Measurements from ENCODE around the gene TPSG1.
A peak's percentile ranks its signal among the peaks of the same experiment; 100 is the strongest.
"Not testable (repeated sequence)": the region's sequence is repeated elsewhere in the genome, so short reads cannot be mapped to it uniquely, and the experiment has no call there.

TPSG1 gene

DNA sequence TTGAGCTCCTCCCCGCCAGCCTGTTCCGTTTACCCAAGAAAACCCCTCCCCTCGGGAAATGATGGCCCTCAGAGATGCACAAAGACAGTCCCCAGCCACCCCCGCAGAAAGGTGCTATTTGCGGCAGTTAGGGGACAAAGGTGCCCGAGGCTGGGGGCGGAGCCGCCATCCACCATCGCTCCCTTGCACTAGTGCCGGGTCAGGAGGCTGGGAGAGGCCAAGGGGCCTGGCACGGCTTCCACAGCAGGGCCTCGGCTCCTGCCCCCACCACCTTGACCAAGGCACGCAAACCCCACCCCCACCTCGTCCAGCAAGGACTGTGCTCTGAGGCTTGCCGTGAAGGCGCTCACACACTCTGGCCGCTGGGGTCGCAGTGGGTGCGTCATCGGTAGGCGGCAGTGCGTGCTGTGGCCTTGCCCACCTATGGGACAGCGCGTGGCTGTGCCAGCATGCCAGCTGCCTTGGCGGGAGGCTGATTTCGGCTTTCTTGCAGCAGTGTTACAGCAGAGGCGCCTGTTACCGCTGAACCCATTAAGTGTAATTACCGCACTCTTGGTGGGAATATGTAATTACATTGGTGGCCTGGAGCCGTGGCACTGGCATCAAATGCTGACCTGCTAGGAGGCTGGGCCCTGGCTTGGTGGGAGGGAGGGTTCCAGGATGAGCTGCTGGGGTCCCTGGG, 31.8 kb downstream of the TPSG1 start:
- DNase-seq = peak; percentile 57

DNA sequence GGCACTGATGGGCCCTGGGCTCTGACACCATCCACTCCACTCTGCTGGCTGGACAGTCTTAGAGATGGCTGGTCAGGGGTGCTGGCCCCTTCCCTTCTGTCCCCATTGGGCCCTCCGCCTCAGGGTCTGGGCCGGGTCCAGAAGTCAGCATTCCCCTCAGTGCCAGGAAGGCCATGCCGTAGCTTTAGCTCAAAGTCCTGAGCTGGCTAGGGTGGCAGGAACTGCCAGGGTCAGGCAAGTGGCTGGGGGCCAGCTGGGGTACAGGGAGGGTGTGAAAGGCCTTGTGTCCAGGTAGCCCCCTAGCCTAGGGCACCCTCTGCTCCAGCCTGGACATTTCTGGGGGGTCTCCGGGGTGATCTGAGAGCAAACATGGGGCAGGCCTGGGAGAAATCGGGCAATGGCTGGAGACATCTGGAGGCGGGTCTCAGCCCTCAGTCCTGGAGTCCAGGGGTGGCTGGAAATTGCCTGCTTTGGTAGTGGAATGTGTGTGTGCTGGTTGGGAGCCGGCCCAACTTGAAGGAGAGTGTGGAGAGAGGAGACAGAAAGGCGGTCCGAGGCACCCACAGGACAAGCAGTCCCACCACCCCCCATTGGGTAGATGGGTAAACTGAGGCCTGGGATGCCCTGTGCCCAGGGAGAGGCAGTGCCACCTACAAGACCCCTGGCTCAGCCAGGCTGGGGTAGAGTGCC, 32.5 kb downstream of the TPSG1 start:
- no peak for DNase-seq

DNA sequence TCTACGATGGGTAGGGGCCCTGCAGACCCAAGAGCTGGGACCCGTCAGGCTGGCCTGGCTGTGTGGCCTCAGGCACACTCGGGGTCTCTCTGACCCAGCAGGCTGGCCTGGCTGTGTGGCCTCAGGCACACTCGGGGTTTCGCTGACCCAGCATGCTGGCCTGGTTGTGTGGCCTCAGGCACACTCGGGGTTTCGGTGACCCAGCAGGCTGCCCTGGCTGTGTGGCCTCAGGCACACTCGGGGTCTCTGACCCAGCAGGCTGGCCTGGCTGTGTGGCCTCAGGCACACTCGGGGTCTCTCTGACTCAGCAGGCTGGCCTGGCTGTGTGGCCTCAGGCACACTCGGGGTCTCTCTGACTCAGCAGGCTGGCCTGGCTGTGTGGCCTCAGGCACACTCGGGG, 34.3 kb downstream of the TPSG1 start:
- DNase-seq = not testable (repeated sequence)

DNA sequence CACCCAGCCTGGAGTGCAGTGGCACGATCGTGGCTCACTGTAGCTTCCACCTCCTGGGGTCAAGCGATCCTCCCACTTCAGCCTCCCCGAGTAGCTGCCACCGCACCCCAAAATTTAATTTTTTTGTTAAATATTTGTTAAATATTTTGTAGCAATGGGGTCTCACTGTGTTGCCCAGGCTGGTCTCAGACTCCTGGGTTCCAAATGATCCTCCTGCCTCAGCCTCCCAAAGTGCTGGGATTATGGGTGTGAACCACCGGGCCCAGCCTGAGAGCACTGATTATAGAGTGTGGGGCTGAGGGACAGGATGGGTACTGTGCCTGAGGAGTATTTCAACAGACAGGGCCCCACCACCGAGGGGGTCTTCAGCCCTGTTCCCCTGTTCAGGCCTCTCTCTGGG, 35.6 kb downstream of the TPSG1 start:
- DNase-seq = no peak

- no peak for DNase-seq
Observed at GRCh38 chr16:1188432-1189189, 36.5 kb downstream of the TPSG1 start.

- DNase-seq = not testable (repeated sequence)
Observed at GRCh38 chr16:1185460-1186207, 39.4 kb downstream of the TPSG1 start.

GRCh38 chr16:1184980-1185379, 40.1 kb downstream of the TPSG1 start:
- DNase-seq = no peak

- DNase-seq = peak; percentile 25
Observed at GRCh38 chr16:1184156-1184868, 40.8 kb downstream of the TPSG1 start.

- peak; percentile 51 for DNase-seq
Observed at GRCh38 chr16:1182950-1183907, 41.8 kb downstream of the TPSG1 start.

DNA sequence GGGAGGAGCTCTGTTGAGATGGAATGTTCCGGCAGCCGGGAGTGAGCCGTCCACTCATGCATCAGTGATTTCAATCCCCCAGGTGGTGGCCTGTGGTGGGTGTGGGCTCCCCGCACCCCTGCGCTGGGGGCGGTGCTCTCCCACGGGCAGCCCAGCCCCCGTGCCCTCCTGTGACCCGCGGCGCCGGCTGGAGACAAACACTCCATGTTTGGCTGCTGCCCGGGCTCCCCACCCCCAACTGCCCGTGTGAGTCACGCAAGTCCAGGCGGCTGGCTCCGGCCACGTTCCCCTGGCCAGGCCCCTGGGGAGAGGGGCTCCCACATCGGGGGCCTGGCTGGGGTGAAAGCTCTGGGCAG, 42.8 kb downstream of the TPSG1 start:
- DNase-seq = no peak

DNA sequence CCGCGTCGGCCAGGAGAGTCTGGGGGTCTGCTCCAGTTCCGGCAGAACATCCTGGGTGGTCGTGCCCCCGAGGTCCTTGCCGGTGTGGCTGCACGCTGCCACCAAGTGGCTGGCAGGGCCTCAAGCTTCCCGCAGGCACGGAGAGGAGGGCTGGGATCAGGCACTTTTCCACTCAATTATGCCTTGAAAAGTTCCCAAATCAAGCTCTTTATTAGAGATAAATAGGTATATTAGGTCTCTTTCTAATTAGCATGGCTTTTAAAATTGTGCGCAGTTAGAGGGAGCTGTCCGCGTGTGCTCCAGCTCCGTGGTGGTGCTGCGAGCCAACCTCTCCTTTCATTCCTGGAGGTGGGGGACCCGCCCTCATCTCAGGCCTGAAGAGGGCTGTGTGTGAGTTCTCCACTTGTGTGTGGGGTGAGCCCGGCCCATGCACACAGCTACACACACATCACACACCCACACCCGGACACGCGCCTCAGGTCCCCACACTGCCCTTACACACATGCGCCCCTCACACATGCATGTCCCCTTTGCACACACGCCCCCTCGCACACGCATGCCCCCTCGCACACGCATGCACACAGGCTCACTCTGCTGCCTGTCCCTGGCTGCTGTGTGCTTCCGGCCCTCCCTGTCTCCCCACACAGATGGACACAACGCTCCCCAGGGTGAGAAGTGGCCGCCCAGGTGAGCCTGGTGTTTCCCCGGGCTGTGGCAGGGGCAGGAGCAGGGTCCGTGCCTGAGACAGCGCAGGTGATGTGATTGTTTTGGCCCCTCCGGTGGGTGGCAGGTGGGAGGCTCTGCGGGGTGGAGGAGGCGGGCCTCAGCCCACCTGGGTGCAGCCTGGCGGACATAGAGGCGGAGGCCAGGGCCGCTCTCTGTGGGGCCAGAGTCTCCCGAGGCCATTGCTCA, 43.4 kb downstream of the TPSG1 start:
- DNase-seq = no peak

- DNase-seq = no peak
Observed at GRCh38 chr16:1180549-1181403, 44.3 kb downstream of the TPSG1 start.

DNA sequence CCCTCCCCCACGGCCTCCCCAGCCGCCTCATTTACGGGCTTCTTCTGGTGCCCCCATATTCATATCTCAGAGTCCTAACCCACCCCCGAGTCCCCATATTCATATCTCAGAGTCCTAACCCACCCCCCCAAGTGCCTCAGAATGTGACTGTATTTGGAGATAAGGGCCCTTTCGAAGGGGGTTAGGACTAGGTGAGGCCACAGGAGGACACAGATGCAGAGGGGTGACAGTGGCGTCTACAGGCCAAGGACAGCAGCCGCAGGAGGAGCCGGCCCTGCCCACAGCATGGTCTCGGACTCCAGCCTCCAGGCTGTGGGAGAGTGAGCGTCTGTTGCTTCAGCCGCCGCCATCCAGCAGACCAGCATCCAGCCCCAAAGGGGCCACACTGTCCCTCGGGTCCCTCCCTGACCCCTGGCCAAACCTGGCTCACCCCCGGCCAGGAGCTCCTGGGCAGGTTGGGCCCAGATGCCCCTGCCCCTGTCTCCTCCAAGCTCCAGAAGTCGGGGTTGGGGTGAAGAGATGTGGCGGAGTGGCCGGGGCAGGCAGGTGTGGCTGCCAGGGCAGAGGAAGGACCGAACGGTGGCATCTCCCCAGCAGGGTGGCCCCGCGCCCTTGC, 46.7 kb downstream of the TPSG1 start:
- DNase-seq = no peak

DNA sequence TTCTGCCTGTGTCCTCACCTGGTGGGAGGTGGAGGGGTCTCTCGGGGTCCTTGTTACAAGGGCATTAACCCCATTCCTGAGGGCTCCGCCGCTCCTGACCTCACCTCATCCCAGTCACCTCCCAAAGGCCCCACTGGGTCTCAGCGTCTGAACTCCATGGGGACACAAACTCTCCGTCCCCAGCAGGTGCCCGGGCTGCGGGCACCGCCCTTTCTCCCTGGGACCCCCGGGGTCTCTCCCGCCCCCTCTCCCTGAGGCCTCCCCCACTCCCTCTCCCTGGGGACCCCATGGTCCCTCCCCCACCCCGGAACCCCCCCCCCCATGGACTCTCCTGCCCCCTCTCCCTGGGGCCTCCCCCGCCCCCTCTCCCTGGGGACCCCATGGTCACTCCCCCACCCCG, 47.3 kb downstream of the TPSG1 start:
- DNase-seq = no peak

DNA sequence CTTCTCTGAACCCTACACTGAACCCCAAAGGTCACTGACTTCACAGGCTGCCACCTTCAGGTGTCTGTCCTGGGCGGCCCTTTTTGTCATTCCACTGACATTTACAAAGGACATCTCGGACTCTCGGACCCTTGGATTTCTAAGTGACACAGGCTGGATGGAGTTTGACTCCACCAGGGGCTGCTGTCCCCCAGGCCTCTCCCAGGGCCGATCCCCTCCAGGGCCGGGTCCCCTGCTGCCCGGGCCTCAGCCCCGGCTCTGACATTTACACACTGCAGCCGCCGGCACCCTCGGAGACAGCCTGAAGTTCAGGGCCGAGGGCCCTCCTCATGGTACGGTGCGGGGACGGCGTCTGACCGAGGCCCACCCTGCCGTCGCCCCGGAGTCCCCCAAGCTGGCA, 48.0 kb downstream of the TPSG1 start:
- DNase-seq = no peak

GRCh38 chr16:1176280-1176897, 48.7 kb downstream of the TPSG1 start:
- no peak for DNase-seq

GRCh38 chr16:1175566-1176279, 49.3 kb downstream of the TPSG1 start:
- no peak for DNase-seq

All from NCI-H82 (cell line).